GM19455 (cell line): ENCODE results near the gene ARL16.
A peak's percentile ranks its signal among the peaks of the same experiment; 100 is the strongest.

Source experiments
- ATAC-seq: cut with Tn5 transposase; IDR thresholded peaks from one replicate; pipeline ENCODE4 v1.9.1; 2021; ENCODE audit not compliant: unreplicated experiment

Gene ARL16

GRCh38 chr17:81673561-81674258, 9.9 kb downstream of the ARL16 start:
- no peak for ATAC-seq

- no peak for ATAC-seq
These were observed 10.6 kb downstream of the ARL16 start for GRCh38 chr17:81672954-81673353.

- ATAC-seq = no peak
These were observed 11.1 kb downstream of the ARL16 start for GRCh38 chr17:81672504-81672903.

- ATAC-seq = no peak
These were observed 15.8 kb downstream of the ARL16 start for GRCh38 chr17:81667754-81668153.

- ATAC-seq = peak; percentile 90
These were observed 17.0 kb downstream of the ARL16 start, which contains the start of the genes CCDC137 and OXLD1 for GRCh38 chr17:81666342-81667191. TSS of gene CCDC137 (plus strand) at chr17:81666737. CDS start at chr17:81666767, 30 bp downstream. TSS of gene OXLD1 (minus strand) at chr17:81666605. CDS start at chr17:81666577, 28 bp downstream.

GRCh38 chr17:81666092-81666341, 17.6 kb downstream of the ARL16 start:
- peak; percentile 12 for ATAC-seq

GRCh38 chr17:81665205-81666091, 18.1 kb downstream of the ARL16 start:
- ATAC-seq = no peak

GRCh38 chr17:81664051-81664470, 19.5 kb downstream of the ARL16 start:
- ATAC-seq = no peak

- no peak for ATAC-seq
These were observed 21.6 kb downstream of the ARL16 start for GRCh38 chr17:81662002-81662401.

GRCh38 chr17:81660441-81660840, 23.2 kb downstream of the ARL16 start:
- no peak for ATAC-seq

- ATAC-seq = no peak
These were observed 24.6 kb downstream of the ARL16 start for GRCh38 chr17:81659038-81659437.

GRCh38 chr17:81656835-81657234, 26.8 kb downstream of the ARL16 start:
- ATAC-seq = no peak

- no peak for ATAC-seq
These were observed 27.4 kb downstream of the ARL16 start, which contains the start of gene PDE6G for GRCh38 chr17:81656118-81656743. TSS of gene PDE6G (minus strand) at chr17:81656542. CDS start at chr17:81653305, 3,237 bp downstream.

GRCh38 chr17:81655378-81656117, 28.0 kb downstream of the ARL16 start:
- no peak for ATAC-seq

- no peak for ATAC-seq
These were observed 30.5 kb downstream of the ARL16 start for GRCh38 chr17:81652906-81653771.

GRCh38 chr17:81651692-81652091, 31.9 kb downstream of the ARL16 start:
- ATAC-seq = no peak

- no peak for ATAC-seq
These were observed 32.6 kb downstream of the ARL16 start for GRCh38 chr17:81650951-81651350.

GRCh38 chr17:81648707-81649085, 34.9 kb downstream of the ARL16 start:
- no peak for ATAC-seq

GRCh38 chr17:81648013-81648706, 35.4 kb downstream of the ARL16 start:
- ATAC-seq = no peak
